Osteocyte (in vitro differentiated cells): ENCODE data around the gene POLR3H. TPM values are rescaled to one million over a fixed set of nuclear protein-coding genes. Genes with fewer than 3 reads are reported as not detected.

Experiments
- DNase-seq: peaks from one replicate; pipeline ENCODE4 v3.0.0; 2021; ENCODE audit warnings: mixed read lengths; ENCODE audit not compliant: unreplicated experiment; ENCODE audit errors: extremely low spot score
- H3K27ac Mint-ChIP-seq: one replicate; pipeline ENCODE4 v1.8.0; 2021; ENCODE audit warnings: mild to moderate bottlenecking, mixed read lengths; ENCODE audit not compliant: unreplicated experiment
- H3K27me3 Mint-ChIP-seq: one replicate; pipeline ENCODE4 v1.8.0; 2021; ENCODE audit warnings: mixed read lengths; ENCODE audit not compliant: unreplicated experiment
- H3K36me3 Mint-ChIP-seq: one replicate; pipeline ENCODE4 v1.8.0; 2021; ENCODE audit warnings: mixed read lengths; ENCODE audit not compliant: unreplicated experiment
- H3K4me1 Mint-ChIP-seq: one replicate; pipeline ENCODE4 v1.8.0; 2021; ENCODE audit warnings: mixed read lengths; ENCODE audit not compliant: unreplicated experiment
- H3K4me3 Mint-ChIP-seq: one replicate; pipeline ENCODE4 v1.8.0; 2021; ENCODE audit warnings: mild to moderate bottlenecking, moderate library complexity, mixed read lengths; ENCODE audit not compliant: unreplicated experiment
- H3K9me3 Mint-ChIP-seq: one replicate; pipeline ENCODE4 v1.8.0; 2021; ENCODE audit warnings: mixed read lengths; ENCODE audit not compliant: unreplicated experiment
- CTCF ChIP-seq: fragments of 200-600 bp; sonication (generic); IDR thresholded peaks from 2 replicates; pipeline ENCODE4 v1.5.0; 2021; ENCODE audit warnings: antibody characterized with exemption, mild to moderate bottlenecking, moderate library complexity
- total RNA-seq: library from RNA; stranded (reverse); gene quantifications from 2 replicates; pipeline ENCODE4 v1.2.1, GENCODE V29; 2021

The POLR3H gene
- total RNA-seq, 1 donor from 2014 or later = 38.2 TPM

- H3K27me3 Mint-ChIP-seq = no peaks in the 10 kb centered on the region
- peaks cover 32% of the 10 kb centered on the region for H3K4me1 Mint-ChIP-seq
- H3K4me3 Mint-ChIP-seq = no peak overlapping the region
- H3K9me3 Mint-ChIP-seq = no peaks in the 10 kb centered on the region
- peaks cover 3% of the 10 kb centered on the region for H3K36me3 Mint-ChIP-seq
- TF ChIP-seq CTCF = no peak
- DNase-seq = no peak
- no peak overlapping the region for H3K27ac Mint-ChIP-seq
Measured at GRCh38 chr22:41541484-41541883, 2.8 kb downstream of the POLR3H start.

- H3K36me3 Mint-ChIP-seq = peaks cover 3% of the 10 kb centered on the region
- H3K9me3 Mint-ChIP-seq = no peaks in the 10 kb centered on the region
- H3K4me1 Mint-ChIP-seq = peaks cover 30% of the 10 kb centered on the region
- no peak for DNase-seq
- no peak for TF ChIP-seq CTCF
- H3K27me3 Mint-ChIP-seq = no peaks in the 10 kb centered on the region
- no peak overlapping the region for H3K27ac Mint-ChIP-seq
- no peak overlapping the region for H3K4me3 Mint-ChIP-seq
Measured at GRCh38 chr22:41540365-41540764, 3.9 kb downstream of the POLR3H start.

- Mint-ChIP-seq H3K4me3 (no peak overlapping the region), H3K27ac (no peak overlapping the region), H3K4me1 (peaks cover 29% of the 10 kb centered on the region), H3K9me3 (no peaks in the 10 kb centered on the region), H3K27me3 (no peaks in the 10 kb centered on the region), H3K36me3 (peaks cover 6% of the 10 kb centered on the region)
- TF ChIP-seq CTCF = no peak
- DNase-seq = no peak
Measured at GRCh38 chr22:41540006-41540315, 4.3 kb downstream of the POLR3H start.

- DNase-seq = no peak
- H3K9me3 Mint-ChIP-seq = no peaks in the 10 kb centered on the region
- H3K4me3 Mint-ChIP-seq = no peak overlapping the region
- no peak for TF ChIP-seq CTCF
- H3K27ac Mint-ChIP-seq = no peak overlapping the region
- H3K4me1 Mint-ChIP-seq = peaks cover 24% of the 10 kb centered on the region
- peaks cover 7% of the 10 kb centered on the region for H3K36me3 Mint-ChIP-seq
- H3K27me3 Mint-ChIP-seq = no peaks in the 10 kb centered on the region
Measured at GRCh38 chr22:41539146-41540005, 4.9 kb downstream of the POLR3H start.

GRCh38 chr22:41538583-41538982, 5.7 kb downstream of the POLR3H start:
- no peak for TF ChIP-seq CTCF
- H3K9me3 Mint-ChIP-seq = no peaks in the 10 kb centered on the region
- H3K4me3 Mint-ChIP-seq = no peak overlapping the region
- no peak overlapping the region for H3K27ac Mint-ChIP-seq
- H3K36me3 Mint-ChIP-seq = peaks cover 7% of the 10 kb centered on the region
- H3K27me3 Mint-ChIP-seq = no peaks in the 10 kb centered on the region
- peaks cover 22% of the 10 kb centered on the region for H3K4me1 Mint-ChIP-seq
- no peak for DNase-seq
